IPS DF 6.9 (cell line): ENCODE results near the gene SVBP.
"Not testable (repeated sequence)": the region's sequence is repeated elsewhere in the genome, so short reads cannot be mapped to it uniquely, and the experiment has no call there.

ENCODE experiments used
- DNase-seq: peaks from one replicate; pipeline ENCODE4 v3.0.0-alpha.2; 2013; ENCODE audit warnings: low read depth, low spot score
- H3K27ac ChIP-seq: one replicate; pipeline ENCODE4 v1.5.1; 2013; ENCODE audit warnings: low read length, control low read depth
- H3K27me3 ChIP-seq: 2 replicates; pipeline ENCODE4 v1.6.1; 2013; ENCODE audit warnings: mild to moderate bottlenecking, low read length; ENCODE audit not compliant: control insufficient read depth, insufficient read depth
- H3K36me3 ChIP-seq: 2 replicates; pipeline ENCODE4 v1.6.1; 2013; ENCODE audit warnings: low read length; ENCODE audit not compliant: control insufficient read depth, insufficient read depth
- H3K4me1 ChIP-seq: 2 replicates; pipeline ENCODE4 v1.6.1; 2013; ENCODE audit warnings: low read length; ENCODE audit not compliant: control insufficient read depth, insufficient read depth
- H3K4me3 ChIP-seq: 2 replicates; pipeline ENCODE4 v1.5.1; 2013; ENCODE audit warnings: mild to moderate bottlenecking, low read length
- H3K9me3 ChIP-seq: 2 replicates; pipeline ENCODE4 v1.6.1; 2013; ENCODE audit warnings: low read length, inconsistent platforms; ENCODE audit not compliant: control insufficient read depth, insufficient read depth
- WGBS: extraction: QIAGEN DNeasy Blood & Tissue Kit; methylation state at CpG from one replicate; pipeline ENCODE4 v1.1.7; 2013; ENCODE audit warnings: mixed read lengths, missing lambda C conversion rate; ENCODE audit not compliant: insufficient read length, insufficient coverage; 5-methylcytosine and 5-hydroxymethylcytosine counted together

The SVBP gene

DNA sequence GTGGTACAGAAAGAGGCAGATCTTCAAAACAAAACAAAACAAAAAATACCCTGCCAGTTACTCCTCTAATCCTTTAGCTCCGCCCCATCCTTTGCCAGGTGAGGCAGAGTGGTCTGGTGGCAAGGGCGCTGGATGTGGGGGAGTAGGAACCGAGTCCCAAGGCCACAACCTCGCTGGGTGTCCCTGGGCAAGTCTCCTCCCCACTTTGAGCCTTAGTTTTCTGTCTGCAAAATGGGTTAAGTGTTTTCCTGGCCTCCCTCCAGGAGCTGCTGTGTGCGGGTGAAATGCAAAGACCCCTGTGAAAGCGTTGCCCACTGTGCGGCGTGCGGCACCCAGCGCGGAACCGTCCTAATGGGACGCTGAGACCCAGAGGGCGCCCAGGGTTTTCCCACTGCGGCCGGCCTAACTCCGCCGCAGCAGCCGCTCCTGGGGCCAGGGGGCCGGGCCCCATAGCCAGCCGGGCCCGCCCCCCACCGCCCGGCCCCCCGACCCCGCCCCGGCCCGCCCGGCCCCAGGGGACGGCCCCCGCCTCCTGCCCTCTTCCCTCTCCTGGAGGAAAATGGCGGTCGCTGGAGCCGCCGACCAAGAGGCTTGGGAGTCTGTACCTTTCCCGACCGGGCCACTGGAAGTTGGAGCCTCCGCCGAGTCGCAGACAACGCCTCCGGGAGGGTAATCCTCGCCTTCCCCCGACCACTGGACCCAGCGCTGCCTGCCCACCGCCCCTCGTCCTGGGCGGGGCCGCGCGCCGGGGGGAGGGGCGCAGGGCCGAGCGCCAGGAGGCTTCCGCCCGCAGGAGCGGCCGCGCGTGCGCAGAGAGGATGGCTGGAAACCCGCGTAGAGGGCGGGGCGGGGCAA, at the start of gene SVBP, which contains the start of gene ERMAP:
TSS of gene SVBP (minus strand) at position 813 of the 855 bp plus-strand sequence. CDS start 853 bp downstream, outside the sequence.
TSS of gene ERMAP (plus strand) at position 538 of the 855 bp plus-strand sequence. CDS start 13,327 bp downstream, outside the sequence.
- H3K27me3 ChIP-seq = no peaks in the 10 kb centered on the region
- no peaks in the 10 kb centered on the region for H3K9me3 ChIP-seq
- WGBS = no CpG with 5 or more reads among the region's 66 CpGs
- peak within 1 kb of the TSS; percentile 91; the same call in 1 of the 2 replicates for H3K4me3 ChIP-seq
- H3K36me3 ChIP-seq = no peaks in the 10 kb centered on the region
- DNase-seq = peak; percentile 45
- no peak within 1 kb of the TSS for H3K27ac ChIP-seq
- no peaks in the 10 kb centered on the region for H3K4me1 ChIP-seq

GRCh38 chr1:42866549-42866948, 49.4 kb upstream of the SVBP start:
- H3K9me3 ChIP-seq = no peaks in the 10 kb centered on the region
- H3K4me1 ChIP-seq = no peaks in the 10 kb centered on the region
- no peak overlapping the region for H3K4me3 ChIP-seq
- H3K36me3 ChIP-seq = no peaks in the 10 kb centered on the region
- no CpG with 5 or more reads among the region's 5 CpGs for WGBS
- H3K27me3 ChIP-seq = no peaks in the 10 kb centered on the region
- DNase-seq = no peak
- H3K27ac ChIP-seq = no peak overlapping the region

GRCh38 chr1:42861014-42861399, 43.8 kb upstream of the SVBP start:
- no peaks in the 10 kb centered on the region for H3K4me1 ChIP-seq
- no peaks in the 10 kb centered on the region for H3K36me3 ChIP-seq
- DNase-seq = no peak
- H3K27ac ChIP-seq = no peak overlapping the region
- no peaks in the 10 kb centered on the region for H3K9me3 ChIP-seq
- H3K4me3 ChIP-seq = no peak overlapping the region
- no peaks in the 10 kb centered on the region for H3K27me3 ChIP-seq

- Histone ChIP-seq H3K36me3 (no peaks in the 10 kb centered on the region), H3K4me3 (no peak overlapping the region), H3K27ac (no peak overlapping the region), H3K4me1 (no peaks in the 10 kb centered on the region), H3K9me3 (no peaks in the 10 kb centered on the region), H3K27me3 (no peaks in the 10 kb centered on the region)
- DNase-seq = no peak
- no CpG with 5 or more reads among the region's 4 CpGs for WGBS
Measured at GRCh38 chr1:42860339-42861013, 43.3 kb upstream of the SVBP start.

DNA sequence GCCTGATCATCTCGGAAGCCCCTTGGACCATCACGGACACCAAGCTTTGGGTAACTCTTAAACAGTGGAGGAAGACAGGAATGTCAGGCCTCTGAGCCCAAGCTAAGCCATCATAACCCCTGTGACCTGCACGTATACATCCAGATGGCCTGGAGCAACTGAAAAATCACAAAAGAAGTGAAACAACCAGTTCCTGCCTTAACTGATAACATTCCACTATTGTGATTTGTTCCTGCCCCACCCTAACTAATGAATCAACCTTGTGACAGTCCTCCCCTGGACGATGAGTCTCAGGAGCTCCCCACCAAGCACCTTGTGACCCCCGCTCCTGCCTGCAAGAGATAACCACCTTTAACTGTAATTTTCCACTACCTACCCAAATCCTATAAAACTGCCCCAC, 42.2 kb upstream of the SVBP start:
- H3K36me3 ChIP-seq, H3K27ac ChIP-seq, H3K4me3 ChIP-seq, DNase-seq, H3K9me3 ChIP-seq, H3K4me1 ChIP-seq, H3K27me3 ChIP-seq: not testable (repeated sequence)
- WGBS = no CpG with 5 or more reads among the region's 5 CpGs

DNA sequence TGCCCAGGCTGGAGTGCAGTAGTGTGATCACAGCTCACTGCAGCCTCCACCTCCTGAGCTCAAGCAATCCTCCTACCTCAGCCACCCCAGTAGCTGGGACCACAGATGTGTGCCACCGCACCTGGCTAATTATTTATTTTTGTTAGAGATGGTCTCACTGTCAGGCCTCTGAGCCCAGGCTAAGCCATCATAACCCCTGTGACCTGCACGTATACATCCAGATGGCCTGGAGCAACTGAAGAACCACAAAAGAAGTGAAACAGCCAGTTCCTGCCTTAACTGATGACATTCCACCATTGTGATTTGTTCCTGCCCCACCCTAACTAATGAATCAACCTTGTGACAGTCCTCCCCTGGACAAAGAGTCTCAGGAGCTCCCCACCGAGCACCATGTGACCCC, 39.4 kb upstream of the SVBP start:
- H3K9me3 ChIP-seq, DNase-seq, H3K36me3 ChIP-seq, H3K27me3 ChIP-seq, H3K4me3 ChIP-seq, H3K27ac ChIP-seq, H3K4me1 ChIP-seq: not testable (repeated sequence)
- no CpG with 5 or more reads among the region's 3 CpGs for WGBS

- Histone ChIP-seq H3K27me3 (no peaks in the 10 kb centered on the region), H3K9me3 (no peaks in the 10 kb centered on the region), H3K36me3 (peaks cover 9% of the 10 kb centered on the region), H3K4me3 (no peak overlapping the region), H3K27ac (no peak overlapping the region), H3K4me1 (peaks cover under 1% of the 10 kb centered on the region; the same call in 1 of the 2 replicates)
- no peak for DNase-seq
- no CpG with 5 or more reads among the region's 6 CpGs for WGBS
Measured at GRCh38 chr1:42853116-42853884, 36.1 kb upstream of the SVBP start.

DNA sequence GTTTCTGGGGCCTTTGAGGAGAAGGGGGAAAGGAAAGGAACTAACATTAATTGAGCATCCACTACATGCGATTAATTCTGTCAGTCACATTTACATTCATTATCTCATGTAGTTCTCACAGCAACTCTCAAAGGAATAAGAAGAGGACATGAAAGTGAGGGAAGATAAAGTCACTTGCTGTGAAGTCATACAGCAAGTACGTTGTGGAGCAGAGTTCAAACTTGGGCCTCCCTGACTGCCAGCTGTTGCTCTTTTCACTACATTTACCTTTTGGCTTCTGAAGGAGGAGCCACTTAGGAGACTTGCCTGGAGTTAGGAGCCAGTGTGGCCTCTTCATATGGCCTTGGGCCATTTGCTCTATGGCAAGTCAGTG, 35.4 kb upstream of the SVBP start:
- DNase-seq = no peak
- no peak overlapping the region for H3K27ac ChIP-seq
- peaks cover 9% of the 10 kb centered on the region for H3K36me3 ChIP-seq
- no CpG with 5 or more reads among the region's 2 CpGs for WGBS
- H3K9me3 ChIP-seq = no peaks in the 10 kb centered on the region
- no peaks in the 10 kb centered on the region for H3K27me3 ChIP-seq
- H3K4me1 ChIP-seq = peaks cover 2% of the 10 kb centered on the region; the same call in 1 of the 2 replicates
- no peak overlapping the region for H3K4me3 ChIP-seq

GRCh38 chr1:42851960-42852607, 34.9 kb upstream of the SVBP start:
- Histone ChIP-seq H3K4me3 (no peak overlapping the region), H3K4me1 (peaks cover 2% of the 10 kb centered on the region; the same call in 1 of the 2 replicates), H3K27me3 (no peaks in the 10 kb centered on the region), H3K36me3 (peaks cover 9% of the 10 kb centered on the region), H3K9me3 (no peaks in the 10 kb centered on the region), H3K27ac (no peak overlapping the region)
- DNase-seq = no peak
- WGBS = no CpG with 5 or more reads among the region's 2 CpGs

- Histone ChIP-seq H3K27me3 (no peaks in the 10 kb centered on the region), H3K27ac (no peak overlapping the region), H3K9me3 (no peaks in the 10 kb centered on the region), H3K36me3 (peaks cover 9% of the 10 kb centered on the region), H3K4me1 (peaks cover 2% of the 10 kb centered on the region; the same call in 1 of the 2 replicates), H3K4me3 (no peak overlapping the region)
- no CpG with 5 or more reads among the region's 15 CpGs for WGBS
- no peak for DNase-seq
Measured at GRCh38 chr1:42851420-42851819, 34.2 kb upstream of the SVBP start.
